A549 (cell line): ENCODE measurements around the gene IFI27L2. TPM values are rescaled to one million over a fixed set of nuclear protein-coding genes. Genes with fewer than 3 reads are reported as not detected.

Source experiments
- ATAC-seq, 2 experiments: fragments of 200-7000 bp in 1 of 2; fragments of >200 bp in 1 of 2; cut with Nextera tagmentation in 1 of 2; cut with Tn5 transposase in 1 of 2; 3 replicates each; pipeline versions ENCODE4 v1.8.0 to v1.9.1; 2018 to 2020; ENCODE audit warnings: mild to moderate bottlenecking in 1 of 2, moderate library complexity in 1 of 2
- CTCF ChIA-PET: fragments of 300-600 bp; sonication (Branson Sonifier 250); formaldehyde crosslinking; extraction: SDS; loops from one replicate; lab custom pipeline; 2021; ENCODE audit warnings: antibody characterized with exemption, inconsistent platforms; lab: Yijun Ruan, JAX
- POLR2A ChIA-PET: fragments of 350-600 bp; formaldehyde crosslinking; extraction: SDS; loops from one replicate; lab custom pipeline; 2021; ENCODE audit warnings: antibody characterized with exemption, inconsistent platforms; lab: Yijun Ruan, JAX
- DNase-seq, 2 experiments: peaks; one replicate each; pipeline versions ENCODE4 v3.0.0 to v3.0.0-alpha.2; 2011 to 2016; ENCODE audit warnings: low read depth in 1 of 2, low spot score in 1 of 2
- FAIRE-seq: peaks from 2 replicates; lab custom pipeline; 2011; peaks lifted over from hg19 to GRCh38; lab: Jason Lieb, UNC
- H3K27ac ChIP-seq, 2 experiments: fragments of >200 bp; sonication (Bioruptor Twin); formaldehyde crosslinking; 3 replicates each; pipeline ENCODE4 v1.5.1; 2016 to 2017
- H3K4me1 ChIP-seq: fragments of >200 bp; sonication (Bioruptor Twin); formaldehyde crosslinking; 3 replicates; pipeline ENCODE4 v1.6.1; 2016
- H3K4me2 ChIP-seq: fragments of >200 bp; sonication (Bioruptor Twin); formaldehyde crosslinking; 3 replicates; pipeline ENCODE4 v1.6.1; 2016
- H3K4me3 ChIP-seq: fragments of >200 bp; sonication (Bioruptor Twin); formaldehyde crosslinking; 3 replicates; pipeline ENCODE4 v1.5.1; 2016
- H3K9me3 ChIP-seq: fragments of >200 bp; sonication (Bioruptor Twin); formaldehyde crosslinking; 3 replicates; pipeline ENCODE4 v1.6.1; 2016
- CBX8 ChIP-seq: fragments of 200-600 bp; sonication (generic); IDR thresholded peaks from 2 replicates; pipeline ENCODE4 v1.6.1; 2016
- CEBPB ChIP-seq, 2 experiments: fragments of >200 bp in 1 of 2; sonication (Bioruptor Twin) in 1 of 2; formaldehyde crosslinking in 1 of 2; IDR thresholded peaks; 2 replicates each; pipeline ENCODE4 v1.6.1; 2012 to 2016
- CHD2 ChIP-seq: fragments of 150-350 bp; IDR thresholded peaks from 2 replicates; pipeline ENCODE4 v1.6.1; 2014; ENCODE audit warnings: low read length; ENCODE audit not compliant: partially characterized antibody
- CHD4 ChIP-seq: fragments of 200-600 bp; sonication (generic); IDR thresholded peaks from 2 replicates; pipeline ENCODE4 v1.6.1; 2016; ENCODE audit warnings: antibody characterized with exemption, mild to moderate bottlenecking, borderline replicate concordance
- CTCF ChIP-seq: fragments of >200 bp; sonication (Bioruptor Twin); formaldehyde crosslinking; IDR thresholded peaks from 3 replicates; pipeline ENCODE4 v1.5.1; 2016
- ELK1 ChIP-seq: fragments of 150-350 bp; IDR thresholded peaks from 2 replicates; pipeline ENCODE4 v1.6.1; 2014; ENCODE audit warnings: low read depth, mild to moderate bottlenecking, low read length
- FOXS1 ChIP-seq: fragments of 250-450 bp; sonication (Bioruptor Pico); IDR thresholded peaks from 2 replicates; pipeline ENCODE4 v1.5.0; 2020; ENCODE audit warnings: mild to moderate bottlenecking, moderate library complexity
- GATA3 ChIP-seq: IDR thresholded peaks from 2 replicates; pipeline ENCODE4 v1.6.1; 2012; ENCODE audit warnings: borderline replicate concordance
- HOXA7 ChIP-seq: fragments of 250-450 bp; sonication (Bioruptor Pico); IDR thresholded peaks from 2 replicates; pipeline ENCODE4 v1.5.0; 2020; ENCODE audit warnings: mild to moderate bottlenecking, moderate library complexity
- HOXB5 ChIP-seq: fragments of 250-450 bp; sonication (Bioruptor Pico); IDR thresholded peaks from 2 replicates; pipeline ENCODE4 v1.5.0; 2020; ENCODE audit warnings: mild to moderate bottlenecking, moderate library complexity
- JUN ChIP-seq, 2 experiments: fragments of >200 bp; sonication (Bioruptor Twin); formaldehyde crosslinking; IDR thresholded peaks; 2 replicates in 1 of 2; 3 replicates in 1 of 2; pipeline ENCODE4 v1.6.1; 2016 to 2017
- KDM1A ChIP-seq: fragments of 200-600 bp; sonication (generic); IDR thresholded peaks from 2 replicates; pipeline ENCODE4 v1.6.1; 2016; ENCODE audit warnings: low read depth, mild to moderate bottlenecking
- MAFK ChIP-seq: fragments of 450-650 bp; IDR thresholded peaks from 2 replicates; pipeline ENCODE4 v1.6.1; 2014; ENCODE audit not compliant: partially characterized antibody
- MYC ChIP-seq: IDR thresholded peaks from 2 replicates; pipeline ENCODE4 v1.6.1; 2012; ENCODE audit warnings: mild to moderate bottlenecking, inconsistent platforms, low read length, improper control_type of control experiment, borderline replicate concordance
- NFE2L2 ChIP-seq: fragments of 150-350 bp; conservative IDR thresholded peaks from 2 replicates; pipeline ENCODE4 v1.6.1; 2014; ENCODE audit warnings: low read length
- NR3C1 ChIP-seq: fragments of >200 bp; sonication (Bioruptor Twin); formaldehyde crosslinking; IDR thresholded peaks from 3 replicates; pipeline ENCODE4 v1.6.1; 2017
- POLR2A ChIP-seq: IDR thresholded peaks from 2 replicates; pipeline ENCODE4 v1.6.1; 2012; ENCODE audit warnings: mild to moderate bottlenecking, low read length
- RAD21 ChIP-seq, 2 experiments: fragments of >200 bp in 1 of 2; sonication (Bioruptor Twin) in 1 of 2; formaldehyde crosslinking in 1 of 2; IDR thresholded peaks in 1 of 2; conservative IDR thresholded peaks in 1 of 2; 2 replicates in 1 of 2; 3 replicates in 1 of 2; pipeline ENCODE4 v1.6.1; 2012 to 2018; ENCODE audit warnings: inconsistent platforms in 1 of 2
- RARB ChIP-seq: fragments of 250-450 bp; sonication (Bioruptor Pico); IDR thresholded peaks from 2 replicates; pipeline ENCODE4 v1.8.0; 2021; ENCODE audit warnings: mild to moderate bottlenecking, moderate library complexity
- RCOR1 ChIP-seq: fragments of 150-350 bp; IDR thresholded peaks from 2 replicates; pipeline ENCODE4 v1.6.1; 2014; ENCODE audit warnings: antibody characterized with exemption, low read length, low read depth
- RFX5 ChIP-seq: fragments of 450-650 bp; IDR thresholded peaks from 2 replicates; pipeline ENCODE4 v1.7.1; 2014; ENCODE audit warnings: antibody characterized with exemption, mild to moderate bottlenecking, moderate library complexity
- RNF2 ChIP-seq: fragments of 200-600 bp; sonication (generic); IDR thresholded peaks from 2 replicates; pipeline ENCODE4 v1.6.1; 2016; ENCODE audit warnings: low read depth, mild to moderate bottlenecking, antibody characterized with exemption, moderate library complexity, borderline replicate concordance
- SMC3 ChIP-seq: fragments of >200 bp; sonication (Bioruptor Twin); formaldehyde crosslinking; IDR thresholded peaks from 3 replicates; pipeline ENCODE4 v1.6.1; 2018; ENCODE audit warnings: inconsistent platforms
- SREBF2 ChIP-seq: fragments of 450-650 bp; IDR thresholded peaks from 2 replicates; pipeline ENCODE4 v1.6.1; 2014; ENCODE audit warnings: mild to moderate bottlenecking, moderate library complexity
- TFCP2L1 ChIP-seq: fragments of 250-450 bp; sonication (Bioruptor Pico); IDR thresholded peaks from 2 replicates; pipeline ENCODE4 v1.5.0; 2021; ENCODE audit warnings: mild to moderate bottlenecking
- TP53 ChIP-seq: fragments of 250-450 bp; sonication (Bioruptor Pico); IDR thresholded peaks from 2 replicates; pipeline ENCODE4 v1.5.0; 2021; ENCODE audit warnings: mild to moderate bottlenecking, moderate library complexity
- ZFP36 ChIP-seq: fragments of 450-650 bp; IDR thresholded peaks from 2 replicates; pipeline ENCODE4 v1.6.1; 2014; ENCODE audit warnings: borderline replicate concordance; ENCODE audit not compliant: partially characterized antibody
- ZSCAN20 ChIP-seq: fragments of 250-450 bp; sonication (Bioruptor Pico); IDR thresholded peaks from 2 replicates; pipeline ENCODE4 v1.8.0; 2022; ENCODE audit warnings: mild to moderate bottlenecking, moderate library complexity
- WGBS: methylation state at CpG from one replicate; pipeline ENCODE4 v1.1.6; 2017; ENCODE audit errors: missing lambda C conversion rate; 5-methylcytosine and 5-hydroxymethylcytosine counted together
- polyA plus RNA-seq, 4 experiments: library from polyadenylated mRNA; depleted of rRNA in 3 of 4; stranded (reverse); fragments of >200 nt; fragmentation: RNase III in 1 of 4; extraction: RNeasy Plus Mini Kit Qiagen cat#74134 plus additional on column Dnase treatment in 1 of 4; gene quantifications; 2 replicates in 3 of 4; 3 replicates in 1 of 4; pipeline ENCODE4 v1.2.3, GENCODE V29; 2011 to 2017
- TF ChIP-seq, protein P1 (sequence below): IDR thresholded peaks from 2 replicates; pipeline ENCODE4 v1.6.1; 2012; ENCODE audit warnings: low read depth, borderline replicate concordance

IFI27L2 gene
- polyA plus RNA-seq, 2 of the 4 experiments (the other 2 are of a cell fraction), result 20.3 to 64.4 TPM

GRCh38 chr14:94110552-94111181 is 18.7 kb downstream of the IFI27L2 start, which contains the start of gene IFI27:
Gene IFI27, plus strand, starts transcription at chr14:94110736.
- DNase-seq (no peak), ATAC-seq (0 out of 6 replicates have a peak, but pooled peaks of 1 of the 2 experiments have one; percentile 21), FAIRE-seq (no peak)
- H3K9me3 ChIP-seq, result no peaks in the 10 kb centered on the region
- no peak within 1 kb of the TSS for H3K4me2 ChIP-seq
- H3K4me1 ChIP-seq, result no peaks in the 10 kb centered on the region
- WGBS, result 74% methylated on average over 14 of the region's 14 CpGs
- no peak within 1 kb of the TSS for H3K27ac ChIP-seq
- POLR2A ChIA-PET, result no interaction called here
- H3K4me3 ChIP-seq, result no peak within 1 kb of the TSS
- no peak for TF ChIP-seq HOXB5 (CRISPR knock-in tag)
- no peak for TF ChIP-seq TP53 (CRISPR knock-in tag)
- no peak for TF ChIP-seq ZSCAN20 (CRISPR knock-in tag)
- no peak for TF ChIP-seq HOXA7
- TF ChIP-seq MYC, result no peak
- TF ChIP-seq FOXS1 (CRISPR knock-in tag), result no peak
- no peak for TF ChIP-seq MAFK
- no peak for TF ChIP-seq KDM1A
- TF ChIP-seq CHD2, result no peak
- TF ChIP-seq RAD21 (conservative IDR thresholded peaks at IDR 0.05 in 1 of 2, IDR thresholded peaks at IDR 0.05 in 1 of 2), result no peak
- no peak for TF ChIP-seq CEBPB (IDR thresholded peaks at IDR 0.05)
- no peak for TF ChIP-seq RARB
- no peak for TF ChIP-seq GATA3
- no peak for TF ChIP-seq SMC3
- TF ChIP-seq ELK1, result no peak
- TF ChIP-seq RCOR1, result no peak
- no peak for TF ChIP-seq RNF2
- no peak for TF ChIP-seq NR3C1
- TF ChIP-seq SREBF2, result no peak
- CTCF ChIA-PET, result interaction anchor here (1.0 to 1.9 kb wide), 3 partner anchors 20 to 171 kb away, joined by 3 to 5 read pairs (median 5); no protein-coding TSS in a partner anchor

DNA sequence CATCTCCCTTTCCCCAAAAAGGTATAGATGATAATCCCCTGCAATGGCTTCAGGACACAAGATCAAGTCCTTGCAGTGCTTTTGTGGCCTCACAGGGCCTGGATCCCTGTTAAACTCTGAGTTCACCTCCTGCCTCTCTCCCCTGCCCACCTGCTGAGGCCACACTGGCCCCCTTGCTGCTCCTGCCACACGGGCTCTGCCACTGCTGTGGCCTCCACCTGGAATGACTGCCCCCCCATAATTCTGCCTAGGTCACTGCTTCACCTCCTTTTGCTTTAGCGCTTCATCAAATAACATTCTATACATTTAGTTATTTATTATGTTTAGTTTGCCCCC is 19.5 kb downstream of the IFI27L2 start:
- CTCF ChIA-PET, result interaction anchor here (1.0 to 1.6 kb wide), 2 partner anchors 20 to 59 kb away, joined by 3 to 5 read pairs; no protein-coding TSS in a partner anchor
- WGBS, result 82% methylated on average over 2 of the region's 2 CpGs
- H3K9me3 ChIP-seq, result no peaks in the 10 kb centered on the region

GRCh38 chr14:94104731-94105130 is 24.7 kb downstream of the IFI27L2 start:
- FAIRE-seq (no peak), ATAC-seq (no peak)
- H3K9me3 ChIP-seq, result no peaks in the 10 kb centered on the region

More for the DNA sequence above, 19.5 kb downstream of the IFI27L2 start:
- no peak for FAIRE-seq
- DNase-seq, result no peak
- no peak overlapping the region for H3K4me3 ChIP-seq
- TF ChIP-seq HOXB5 (CRISPR knock-in tag), result no peak
- no peak for TF ChIP-seq NFE2L2
- no peak for TF ChIP-seq CHD4
- no peak for TF ChIP-seq TFCP2L1 (CRISPR knock-in tag)
- no peak for TF ChIP-seq MYC
- no peak for TF ChIP-seq POLR2A
- TF ChIP-seq RFX5, result no peak
- no peak for TF ChIP-seq CBX8
- no peak for TF ChIP-seq RAD21 (conservative IDR thresholded peaks at IDR 0.05 in 1 of 2, IDR thresholded peaks at IDR 0.05 in 1 of 2)
- TF ChIP-seq, protein P1, sequence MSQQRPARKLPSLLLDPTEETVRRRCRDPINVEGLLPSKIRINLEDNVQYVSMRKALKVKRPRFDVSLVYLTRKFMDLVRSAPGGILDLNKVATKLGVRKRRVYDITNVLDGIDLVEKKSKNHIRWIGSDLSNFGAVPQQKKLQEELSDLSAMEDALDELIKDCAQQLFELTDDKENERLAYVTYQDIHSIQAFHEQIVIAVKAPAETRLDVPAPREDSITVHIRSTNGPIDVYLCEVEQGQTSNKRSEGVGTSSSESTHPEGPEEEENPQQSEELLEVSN, result no peak
- no peak for ATAC-seq
- H3K27ac ChIP-seq, result no peak overlapping the region
- no peak overlapping the region for H3K4me2 ChIP-seq
- POLR2A ChIA-PET, result no interaction called here
- H3K4me1 ChIP-seq, result no peaks in the 10 kb centered on the region

More at GRCh38 chr14:94104731-94105130, 24.7 kb downstream of the IFI27L2 start:
- 89% methylated on average over 10 of the region's 10 CpGs for WGBS
- H3K4me1 ChIP-seq, result no peaks in the 10 kb centered on the region; the same call in 2 of the 3 replicates
- DNase-seq, result no peak
- no peak overlapping the region for H3K4me2 ChIP-seq
- TF ChIP-seq JUN (IDR thresholded peaks at IDR 0.05) (no peak), ZFP36 (no peak), CTCF (no peak), CBX8 (no peak)
- ChIA-PET CTCF (interaction anchor here (1.0 to 2.7 kb wide), 2 partner anchors 27 to 32 kb away, joined by 3 to 10 read pairs; no protein-coding TSS in a partner anchor), POLR2A (no interaction called here)
- H3K27ac ChIP-seq, result no peak overlapping the region
- H3K4me3 ChIP-seq, result no peak overlapping the region
